ENCODE data around the gene MCTP1. TPM values are rescaled to one million over a fixed set of nuclear protein-coding genes. Genes with fewer than 3 reads are reported as not detected.

MCTP1 gene
- total and polyA plus RNA-seq, 3 experiments from 2014 or later, result 0.51 to 0.92 (median 0.55) TPM

DNA sequence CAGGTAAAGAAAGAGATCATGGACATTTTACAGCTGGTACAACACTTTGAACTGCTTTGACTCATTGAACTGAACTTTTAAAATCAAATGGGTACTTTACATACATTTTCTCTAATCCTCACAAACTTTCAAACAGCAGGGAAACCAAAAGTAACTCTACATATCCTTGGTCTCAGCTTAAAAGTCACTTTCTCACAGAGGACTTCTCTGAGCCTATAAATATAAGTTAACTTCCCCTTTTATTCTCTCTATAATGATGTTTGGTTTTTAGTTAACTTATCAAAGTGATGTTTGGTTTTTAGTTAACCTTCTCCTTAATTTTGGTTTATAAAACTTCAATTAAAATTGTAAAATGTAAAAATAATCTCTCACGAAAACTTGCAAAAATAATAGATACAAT, 209.8 kb downstream of the MCTP1 start:
- H3K4me1 ChIP-seq (ENCODE audit: insufficient read depth, low read length), result no peaks in the 10 kb centered on the region
- no peak overlapping the region for H3K27ac Mint-ChIP-seq
- H3K4me3 Mint-ChIP-seq, result no peak overlapping the region
- peaks cover 2 to 4% of the 10 kb centered on the region in 2 donors for H3K27me3 Mint-ChIP-seq
- ChIA-PET CTCF (no interaction called here), POLR2A (no interaction called here)
- H3K27me3 ChIP-seq (ENCODE audit: insufficient read depth, low read length, poor library complexity, severe bottlenecking), result no peaks in the 10 kb centered on the region
- H3K27ac ChIP-seq (ENCODE audit: low read depth, low read length), result no peak overlapping the region
- H3K4me1 Mint-ChIP-seq, result peaks cover 0 to 6% (median 0%) of the 10 kb centered on the region in 3 donors
- H3K9me3 ChIP-seq (ENCODE audit: low read length), result no peaks in the 10 kb centered on the region
- no peaks in the 10 kb centered on the region for H3K36me3 Mint-ChIP-seq
- peaks cover 0 to 4% (median 4%) of the 10 kb centered on the region in 5 donors for H3K9me3 Mint-ChIP-seq
- H3K36me3 ChIP-seq (ENCODE audit: insufficient read depth, low read length), result no peaks in the 10 kb centered on the region
- H3K4me3 ChIP-seq (ENCODE audit: low read length), result no peak overlapping the region
- DNase-seq, result no peak

GRCh38 chr5:95072281-95072680, 212.6 kb downstream of the MCTP1 start:
- POLR2A ChIA-PET, result interaction anchor here (0.6 kb wide), 1 partner anchor 32 kb away, joined by 3 read pairs; no protein-coding TSS in a partner anchor
- no peaks in the 10 kb centered on the region for H3K36me3 ChIP-seq (ENCODE audit: insufficient read depth, low read length)
- CTCF ChIA-PET, result no interaction called here
- DNase-seq, result no peak
- no peaks in the 10 kb centered on the region for H3K27me3 ChIP-seq (ENCODE audit: insufficient read depth, low read length, poor library complexity, severe bottlenecking)
- H3K9me3 ChIP-seq (ENCODE audit: low read length), result no peaks in the 10 kb centered on the region
- H3K4me1 Mint-ChIP-seq, result peaks cover 0 to 5% (median 3%) of the 10 kb centered on the region in 3 donors
- H3K36me3 Mint-ChIP-seq, result no peaks in the 10 kb centered on the region
- H3K27me3 Mint-ChIP-seq, result peaks cover 2 to 4% of the 10 kb centered on the region in 2 donors
- peaks cover 0 to 4% (median 3%) of the 10 kb centered on the region in 5 donors for H3K9me3 Mint-ChIP-seq
- no peak overlapping the region for H3K4me3 Mint-ChIP-seq
- H3K4me1 ChIP-seq (ENCODE audit: insufficient read depth, low read length), result no peaks in the 10 kb centered on the region
- no peak overlapping the region for H3K27ac Mint-ChIP-seq
- H3K4me3 ChIP-seq (ENCODE audit: low read length), result no peak overlapping the region
- no peak overlapping the region for H3K27ac ChIP-seq (ENCODE audit: low read depth, low read length)

DNA sequence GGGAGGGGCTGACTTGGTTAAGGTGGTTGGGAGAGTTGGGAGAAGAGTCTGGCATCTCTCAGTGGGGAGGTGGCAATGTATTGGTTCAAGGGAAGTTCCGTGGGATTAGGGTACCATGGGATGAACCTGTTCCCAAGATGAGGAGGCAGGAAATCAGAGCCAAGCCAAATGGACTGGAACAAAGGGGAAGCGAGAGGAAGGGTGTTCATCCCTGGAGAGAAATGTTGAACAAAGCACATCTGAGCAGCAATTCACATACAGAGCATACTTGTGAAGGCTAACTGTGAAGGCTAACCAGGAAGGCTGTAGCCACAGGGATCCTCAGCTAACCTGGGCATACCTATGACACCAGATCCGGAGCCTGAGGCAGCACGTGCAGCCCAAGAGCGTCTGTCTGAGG, 214.0 kb downstream of the MCTP1 start:
- Mint-ChIP-seq H3K4me3 (no peak overlapping the region), H3K9me3 (peaks cover 0 to 4% (median 3%) of the 10 kb centered on the region in 5 donors), H3K27me3 (peaks cover 2 to 4% of the 10 kb centered on the region in 2 donors), H3K27ac (no peak overlapping the region), H3K4me1 (peaks cover 0 to 5% (median 3%) of the 10 kb centered on the region in 3 donors), H3K36me3 (no peaks in the 10 kb centered on the region)
- Histone ChIP-seq H3K4me1 (ENCODE audit: insufficient read depth, low read length) (no peaks in the 10 kb centered on the region), H3K36me3 (ENCODE audit: insufficient read depth, low read length) (no peaks in the 10 kb centered on the region), H3K4me3 (ENCODE audit: low read length) (no peak overlapping the region), H3K9me3 (ENCODE audit: low read length) (no peaks in the 10 kb centered on the region), H3K27ac (ENCODE audit: low read depth, low read length) (no peak overlapping the region), H3K27me3 (ENCODE audit: insufficient read depth, low read length, poor library complexity, severe bottlenecking) (no peaks in the 10 kb centered on the region)
- DNase-seq, result no peak
- ChIA-PET POLR2A (no interaction called here), CTCF (no interaction called here)

GRCh38 chr5:95070453-95070852, 214.4 kb downstream of the MCTP1 start:
- Mint-ChIP-seq H3K27me3 (peaks cover 2 to 4% of the 10 kb centered on the region in 2 donors), H3K9me3 (peaks cover 0 to 4% (median 3%) of the 10 kb centered on the region in 5 donors), H3K36me3 (no peaks in the 10 kb centered on the region), H3K27ac (peak overlapping the region in 1 of 8 donors; percentile 55), H3K4me1 (peaks cover 0 to 5% (median 3%) of the 10 kb centered on the region in 3 donors), H3K4me3 (no peak overlapping the region)
- Histone ChIP-seq H3K4me3 (ENCODE audit: low read length) (no peak overlapping the region), H3K9me3 (ENCODE audit: low read length) (no peaks in the 10 kb centered on the region), H3K4me1 (ENCODE audit: insufficient read depth, low read length) (no peaks in the 10 kb centered on the region), H3K27ac (ENCODE audit: low read depth, low read length) (no peak overlapping the region), H3K36me3 (ENCODE audit: insufficient read depth, low read length) (no peaks in the 10 kb centered on the region), H3K27me3 (ENCODE audit: insufficient read depth, low read length, poor library complexity, severe bottlenecking) (no peaks in the 10 kb centered on the region)
- ChIA-PET CTCF (no interaction called here), POLR2A (no interaction called here)
- no peak for DNase-seq

DNA sequence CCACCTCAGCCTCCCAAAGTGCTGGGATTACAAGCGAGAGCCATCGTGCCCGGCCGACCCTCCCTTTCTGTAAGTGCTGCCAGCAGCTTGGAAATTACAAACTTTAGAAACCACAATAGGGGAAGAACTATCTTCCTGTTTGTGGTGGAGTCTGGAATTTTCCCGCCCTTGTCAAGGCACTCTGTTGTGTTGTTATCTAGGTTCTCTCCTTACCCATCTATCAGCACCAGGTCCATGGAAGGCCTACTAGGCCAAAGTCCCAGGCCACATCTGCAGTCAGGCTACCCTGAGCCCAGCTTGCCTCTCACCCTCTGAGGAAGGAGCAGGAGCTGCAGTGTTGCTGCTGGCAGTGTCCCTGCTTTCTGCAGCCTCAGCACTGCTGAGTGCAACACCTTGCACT, 214.9 kb downstream of the MCTP1 start:
- Mint-ChIP-seq H3K27ac (no peak overlapping the region), H3K9me3 (peaks cover 0 to 4% (median 0%) of the 10 kb centered on the region in 5 donors), H3K4me1 (peaks cover 0 to 5% (median 3%) of the 10 kb centered on the region in 3 donors), H3K36me3 (no peaks in the 10 kb centered on the region), H3K27me3 (peaks cover 2 to 4% of the 10 kb centered on the region in 2 donors), H3K4me3 (no peak overlapping the region)
- no peak for DNase-seq
- Histone ChIP-seq H3K4me3 (ENCODE audit: low read length) (no peak overlapping the region), H3K4me1 (ENCODE audit: insufficient read depth, low read length) (no peaks in the 10 kb centered on the region), H3K27me3 (ENCODE audit: insufficient read depth, low read length, poor library complexity, severe bottlenecking) (no peaks in the 10 kb centered on the region), H3K9me3 (ENCODE audit: low read length) (no peaks in the 10 kb centered on the region), H3K27ac (ENCODE audit: low read depth, low read length) (no peak overlapping the region), H3K36me3 (ENCODE audit: insufficient read depth, low read length) (no peaks in the 10 kb centered on the region)
- ChIA-PET CTCF (interaction anchor here (1.3 kb wide), 1 partner anchor 12 kb away, joined by 3 read pairs; no protein-coding TSS in a partner anchor), POLR2A (no interaction called here)

- no peak overlapping the region for H3K27ac ChIP-seq (ENCODE audit: low read depth, low read length)
- POLR2A ChIA-PET, result no interaction called here
- no peaks in the 10 kb centered on the region for H3K36me3 Mint-ChIP-seq
Measured at GRCh38 chr5:95069021-95069420, 215.9 kb downstream of the MCTP1 start.

DNA sequence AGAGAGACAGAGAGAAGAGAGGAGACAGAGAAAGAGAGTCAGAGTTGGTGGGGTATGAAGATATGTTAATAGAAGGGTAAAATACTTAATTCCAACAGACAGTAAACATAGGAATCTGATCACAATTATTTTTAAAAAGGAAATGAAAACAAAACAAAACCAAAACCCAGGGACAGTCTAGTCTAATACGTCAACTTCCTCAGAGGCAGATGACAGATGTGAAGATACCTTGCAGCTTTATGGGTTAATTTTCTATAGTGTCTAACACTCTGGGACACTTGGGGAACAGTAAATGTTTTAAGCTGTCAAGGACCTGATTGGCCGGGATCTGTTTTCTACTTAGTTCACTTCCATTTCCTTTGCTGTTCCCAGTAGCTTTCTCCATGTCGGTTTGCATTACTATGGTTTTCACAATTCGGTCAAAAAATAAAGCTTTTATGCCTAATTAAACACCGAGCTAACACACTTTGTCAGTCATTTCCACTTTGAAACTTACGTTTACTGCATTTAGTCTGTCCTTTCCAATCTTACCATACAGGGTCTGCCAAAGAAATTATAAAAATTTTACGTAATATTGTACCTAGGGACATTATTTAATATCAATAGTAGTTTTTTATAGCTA, 216.5 kb downstream of the MCTP1 start:
- H3K4me1 ChIP-seq (ENCODE audit: insufficient read depth, low read length), result no peaks in the 10 kb centered on the region
- peak overlapping the region in 1 of 7 donors; percentile 52 for H3K4me3 Mint-ChIP-seq
- CTCF ChIA-PET, result interaction anchor here (1.3 kb wide), 1 partner anchor 10 kb away, joined by 3 read pairs; no protein-coding TSS in a partner anchor
- no peak overlapping the region for H3K27ac ChIP-seq (ENCODE audit: low read depth, low read length)
- H3K27ac Mint-ChIP-seq, result peak overlapping the region in 1 of 8 donors; percentile 11
- POLR2A ChIA-PET, result no interaction called here
- DNase-seq, result no peak
- H3K36me3 Mint-ChIP-seq, result no peaks in the 10 kb centered on the region
- peaks cover 0 to 5% (median 3%) of the 10 kb centered on the region in 3 donors for H3K4me1 Mint-ChIP-seq
- no peak overlapping the region for H3K4me3 ChIP-seq (ENCODE audit: low read length)
- H3K9me3 Mint-ChIP-seq, result peaks cover 0 to 4% (median 0%) of the 10 kb centered on the region in 5 donors
- peaks cover 0 to 2% of the 10 kb centered on the region in 2 donors for H3K27me3 Mint-ChIP-seq
- no peaks in the 10 kb centered on the region for H3K36me3 ChIP-seq (ENCODE audit: insufficient read depth, low read length)
- no peaks in the 10 kb centered on the region for H3K27me3 ChIP-seq (ENCODE audit: insufficient read depth, low read length, poor library complexity, severe bottlenecking)
- H3K9me3 ChIP-seq (ENCODE audit: low read length), result no peaks in the 10 kb centered on the region

More at GRCh38 chr5:95069021-95069420, 215.9 kb downstream of the MCTP1 start:
- no peak overlapping the region for H3K4me3 Mint-ChIP-seq
- no peaks in the 10 kb centered on the region for H3K4me1 ChIP-seq (ENCODE audit: insufficient read depth, low read length)
- peaks cover 0 to 5% (median 3%) of the 10 kb centered on the region in 3 donors for H3K4me1 Mint-ChIP-seq
- no peak for DNase-seq
- H3K4me3 ChIP-seq (ENCODE audit: low read length), result no peak overlapping the region
- peaks cover under 1 to 2% of the 10 kb centered on the region in 2 donors for H3K27me3 Mint-ChIP-seq
- no peak overlapping the region for H3K27ac Mint-ChIP-seq
- H3K9me3 ChIP-seq (ENCODE audit: low read length), result no peaks in the 10 kb centered on the region
- peaks cover 0 to 4% (median 0%) of the 10 kb centered on the region in 5 donors for H3K9me3 Mint-ChIP-seq
- H3K36me3 ChIP-seq (ENCODE audit: insufficient read depth, low read length), result no peaks in the 10 kb centered on the region
- CTCF ChIA-PET, result interaction anchor here (1.3 kb wide), 1 partner anchor 11 kb away, joined by 3 read pairs; no protein-coding TSS in a partner anchor
- H3K27me3 ChIP-seq (ENCODE audit: insufficient read depth, low read length, poor library complexity, severe bottlenecking), result no peaks in the 10 kb centered on the region

GRCh38 chr5:95066048-95066447, 218.8 kb downstream of the MCTP1 start:
- Mint-ChIP-seq H3K27ac (no peak overlapping the region), H3K4me1 (peaks cover 0 to 5% (median 3%) of the 10 kb centered on the region in 3 donors), H3K4me3 (no peak overlapping the region), H3K36me3 (no peaks in the 10 kb centered on the region), H3K9me3 (peaks cover 0 to 3% (median 0%) of the 10 kb centered on the region in 5 donors), H3K27me3 (peaks cover 0 to 2% of the 10 kb centered on the region in 2 donors)
- CTCF ChIA-PET, result no interaction called here
- H3K4me3 ChIP-seq (ENCODE audit: low read length), result no peak overlapping the region
- POLR2A ChIA-PET, result no interaction called here
- no peaks in the 10 kb centered on the region for H3K36me3 ChIP-seq (ENCODE audit: insufficient read depth, low read length)
- H3K27me3 ChIP-seq (ENCODE audit: insufficient read depth, low read length, poor library complexity, severe bottlenecking), result no peaks in the 10 kb centered on the region
- no peak overlapping the region for H3K27ac ChIP-seq (ENCODE audit: low read depth, low read length)
- H3K4me1 ChIP-seq (ENCODE audit: insufficient read depth, low read length), result no peaks in the 10 kb centered on the region
- DNase-seq, result no peak
- no peaks in the 10 kb centered on the region for H3K9me3 ChIP-seq (ENCODE audit: low read length)

Measured in CD8-positive, alpha-beta memory T cell (primary cell).